Erythroblast (primary cell): ENCODE data around the gene TMPRSS2.

Source experiments
- GATA1 ChIP-seq: IDR thresholded peaks from 2 replicates; pipeline ENCODE4 v1.6.1; 2011; ENCODE audit warnings: low read depth, mild to moderate bottlenecking, control low read depth, low read length, moderate library complexity
- POLR2A ChIP-seq: IDR thresholded peaks from 2 replicates; pipeline ENCODE4 v1.6.1; 2011; ENCODE audit warnings: mild to moderate bottlenecking, low read length

DNA sequence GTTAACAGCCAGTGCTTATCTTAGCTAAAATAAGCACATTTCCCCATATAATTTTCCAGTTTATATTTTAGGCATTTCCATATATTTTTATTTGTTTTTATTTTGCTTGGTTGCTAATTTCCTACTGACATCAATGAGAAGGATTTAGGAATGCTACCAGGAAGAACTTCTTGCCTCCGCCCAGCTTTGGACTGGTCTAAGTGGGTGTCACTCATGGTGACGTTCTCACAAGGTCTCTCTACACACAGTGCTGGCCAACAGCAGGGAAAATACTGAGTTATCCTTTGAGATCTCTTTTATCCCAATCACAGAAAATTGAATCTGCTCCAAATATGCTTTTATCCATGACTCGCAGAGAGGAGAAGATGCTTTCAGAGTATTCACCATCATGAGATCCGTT is 68.7 kb downstream of the TMPRSS2 start:
- TF ChIP-seq POLR2A (no peak), GATA1 (no peak)
